Measurements from ENCODE around the gene IRF5.
"Not testable (repeated sequence)": the region's sequence is repeated elsewhere in the genome, so short reads cannot be mapped to it uniquely, and the experiment has no call there.

The IRF5 gene

GRCh38 chr7:128974241-128974934 lies 36.7 kb downstream of the IRF5 start:
- DNase-seq, result no peak

DNA sequence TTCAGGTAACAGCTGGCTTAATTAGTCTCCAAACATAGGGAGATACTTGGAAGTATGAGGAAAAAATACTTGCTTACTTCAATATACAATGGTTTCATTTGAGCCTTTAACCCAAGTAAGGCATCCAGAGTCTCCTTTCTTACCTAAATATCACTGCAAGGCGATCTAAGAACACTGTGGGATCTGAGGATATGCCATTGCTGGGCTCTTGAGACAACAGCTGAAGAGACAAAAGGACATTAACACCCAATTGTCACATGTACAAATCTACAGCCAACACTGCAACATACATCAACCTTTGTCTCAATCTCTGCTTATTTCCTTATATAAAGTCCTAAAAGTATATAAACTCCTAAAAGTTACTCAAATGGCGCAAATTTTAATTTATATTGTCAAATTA lies 44.4 kb downstream of the IRF5 start:
- no peak for DNase-seq

GRCh38 chr7:128985660-128986059 lies 47.9 kb downstream of the IRF5 start:
- DNase-seq, result no peak

DNA sequence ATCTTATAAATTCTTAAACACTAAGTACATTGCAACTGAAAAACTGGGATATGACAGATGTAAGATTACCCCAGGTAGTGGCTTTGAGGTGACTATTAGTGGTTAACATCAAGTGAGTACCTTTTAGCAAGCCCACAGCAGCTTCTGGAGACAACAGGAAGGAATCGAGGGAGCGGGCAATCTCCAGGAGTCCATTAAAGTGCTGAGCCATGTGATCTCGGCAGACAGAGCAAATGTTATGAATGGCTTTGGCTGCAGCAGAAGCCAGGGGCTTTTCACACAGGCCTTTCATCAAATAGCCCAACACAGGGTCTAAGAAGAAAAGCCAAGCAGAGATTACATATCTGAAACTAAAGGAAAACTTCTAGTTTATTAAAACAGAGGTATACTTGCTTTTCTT lies 48.9 kb downstream of the IRF5 start:
- DNase-seq, result no peak

GRCh38 chr7:128988372-128988771 lies 50.6 kb downstream of the IRF5 start:
- no peak for DNase-seq

DNA sequence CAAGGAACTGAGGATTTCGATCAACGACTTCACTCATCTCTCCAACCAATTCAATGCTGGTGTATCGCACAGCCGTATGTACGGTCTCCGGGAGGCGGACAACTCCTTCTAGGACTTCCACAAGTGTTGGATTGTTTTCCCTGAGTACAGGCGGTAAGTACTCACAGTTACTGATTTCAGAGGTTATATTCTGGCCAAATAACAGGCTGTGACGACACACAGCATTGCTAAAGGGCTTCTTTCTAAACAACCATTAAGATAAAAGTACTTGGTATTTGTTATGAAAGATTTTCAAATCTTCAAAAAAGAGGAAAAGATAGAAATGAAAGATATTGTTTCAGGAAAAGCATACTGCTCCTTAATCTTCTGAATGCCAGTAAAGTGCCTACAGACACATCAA lies 52.2 kb downstream of the IRF5 start:
- DNase-seq, result no peak

DNA sequence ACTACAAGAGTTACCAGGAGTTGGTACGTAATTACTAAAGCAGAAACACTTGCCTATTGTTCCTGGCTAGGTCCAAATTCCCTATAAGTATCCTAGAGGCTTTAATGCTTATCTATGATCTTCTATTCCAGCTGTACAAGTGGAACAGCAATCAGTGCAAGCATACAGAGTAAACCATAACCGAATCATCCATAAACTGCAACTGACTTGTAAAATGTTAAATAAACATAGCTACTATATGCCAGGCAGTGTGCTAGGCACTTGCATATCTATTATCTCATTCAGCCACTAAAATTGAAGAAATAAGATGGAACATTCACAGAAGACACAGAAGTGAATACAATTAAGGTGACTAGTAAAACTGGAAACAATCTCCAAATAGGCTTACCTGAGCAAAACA lies 55.7 kb downstream of the IRF5 start:
- DNase-seq, result no peak

DNA sequence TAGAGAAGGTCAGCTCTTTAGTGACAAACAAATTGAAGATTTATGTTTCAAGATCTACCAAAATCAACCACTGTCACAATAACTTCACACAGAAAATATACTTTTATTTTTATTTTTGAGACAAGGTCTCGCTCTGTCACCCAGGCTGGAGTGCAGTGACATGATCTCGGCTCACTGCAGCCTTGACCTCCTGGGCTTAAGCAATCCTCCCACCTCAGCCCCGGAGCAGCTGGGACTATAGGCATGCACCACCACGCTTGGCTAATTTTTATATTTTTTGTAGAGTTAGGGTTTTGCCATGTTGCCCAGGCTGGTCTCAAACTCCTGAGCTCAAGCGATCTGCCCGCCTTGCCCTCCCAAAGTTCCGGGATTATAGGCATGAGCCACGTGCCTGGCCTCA lies 56.8 kb downstream of the IRF5 start:
- DNase-seq, result not testable (repeated sequence)

DNA sequence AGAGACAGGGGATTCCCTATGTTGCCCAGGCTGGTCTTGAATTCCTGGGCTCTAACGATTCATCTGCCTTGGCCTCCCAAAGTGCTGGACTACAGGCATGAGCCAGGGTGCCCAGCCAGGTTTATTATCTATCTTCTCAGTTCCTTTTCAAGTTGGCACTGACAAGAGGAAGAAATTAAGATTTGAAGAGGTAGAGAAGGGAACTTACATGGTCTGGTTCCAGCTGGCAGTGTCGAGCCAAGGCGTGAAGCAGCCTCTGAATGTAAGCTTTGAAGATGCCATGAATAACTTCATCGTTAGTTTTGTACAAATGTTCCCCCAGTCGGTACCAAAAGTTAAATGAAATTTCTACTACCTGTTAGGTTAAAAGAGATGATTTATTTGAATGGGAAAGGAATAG lies 59.5 kb downstream of the IRF5 start:
- DNase-seq, result no peak

All from RPMI8226 (cell line).